ENCODE measurements around the gene EPGN. TPM values are rescaled to one million over a fixed set of nuclear protein-coding genes. Genes with fewer than 3 reads are reported as not detected.

Gene EPGN
- total RNA-seq, 1 donor = 0.90 TPM

- TF ChIP-seq CTCF (IDR thresholded peaks at IDR 0.05; ENCODE audit: insufficient read depth, low read length) = no peak
- DNase-seq (ENCODE audit: low read depth) = peak; percentile 25
- H3K4me3 ChIP-seq (ENCODE audit: low read depth, low read length) = no peak overlapping the region
These were observed 4.1 kb upstream of the EPGN start for GRCh38 chr4:74304095-74304625.

GRCh38 chr4:74305000-74305399 is 3.3 kb upstream of the EPGN start:
- no peak overlapping the region for H3K4me3 ChIP-seq (ENCODE audit: low read depth, low read length)
- DNase-seq (ENCODE audit: low read depth) = no peak
- TF ChIP-seq CTCF (IDR thresholded peaks at IDR 0.05; ENCODE audit: insufficient read depth, low read length) = no peak

- H3K4me3 ChIP-seq (ENCODE audit: low read depth, low read length) = no peak overlapping the region
- no peak for TF ChIP-seq CTCF (IDR thresholded peaks at IDR 0.05; ENCODE audit: insufficient read depth, low read length)
- DNase-seq (ENCODE audit: low read depth) = no peak
These were observed 1.1 kb upstream of the EPGN start for GRCh38 chr4:74307170-74307569.

- no peak overlapping the region for H3K4me3 ChIP-seq (ENCODE audit: low read depth, low read length)
- DNase-seq (ENCODE audit: low read depth) = no peak
- no peak for TF ChIP-seq CTCF (IDR thresholded peaks at IDR 0.05; ENCODE audit: insufficient read depth, low read length)
These were observed 953 bp downstream of the EPGN start for GRCh38 chr4:74309223-74309622.

GRCh38 chr4:74311696-74312313 is 3.5 kb downstream of the EPGN start:
- peak; percentile 81 for DNase-seq (ENCODE audit: low read depth)
- no peak overlapping the region for H3K4me3 ChIP-seq (ENCODE audit: low read depth, low read length)
- TF ChIP-seq CTCF (IDR thresholded peaks at IDR 0.05; ENCODE audit: insufficient read depth, low read length) = peak; percentile 72

- TF ChIP-seq CTCF (IDR thresholded peaks at IDR 0.05; ENCODE audit: insufficient read depth, low read length) = no peak
- no peak overlapping the region for H3K4me3 ChIP-seq (ENCODE audit: low read depth, low read length)
- no peak for DNase-seq (ENCODE audit: low read depth)
These were observed 6.1 kb downstream of the EPGN start for GRCh38 chr4:74314329-74314728.

- TF ChIP-seq CTCF (IDR thresholded peaks at IDR 0.05; ENCODE audit: insufficient read depth, low read length) = no peak
- DNase-seq (ENCODE audit: low read depth) = no peak
These were observed 6.7 kb downstream of the EPGN start for GRCh38 chr4:74314944-74315343.

More at GRCh38 chr4:74314944-74315343, 6.7 kb downstream of the EPGN start:
- H3K4me3 ChIP-seq (ENCODE audit: low read depth, low read length) = no peak overlapping the region

All from fibroblast of the aortic adventitia (primary cell).